ENCODE results near the gene CNMD.
A peak's percentile ranks its signal among the peaks of the same experiment; 100 is the strongest.
"Not testable (repeated sequence)": the region's sequence is repeated elsewhere in the genome, so short reads cannot be mapped to it uniquely, and the experiment has no call there.

CNMD gene

GRCh38 chr13:52744842-52745375 lies 5.3 kb upstream of the CNMD start:
- DNase-seq (ENCODE audit: low read depth) = no peak

GRCh38 chr13:52743988-52744387 lies 4.4 kb upstream of the CNMD start:
- no peak for DNase-seq (ENCODE audit: low read depth)

GRCh38 chr13:52743569-52743968 lies 3.9 kb upstream of the CNMD start:
- no peak for DNase-seq (ENCODE audit: low read depth)

GRCh38 chr13:52738719-52739467 lies 727 bp downstream of the CNMD start:
- DNase-seq (ENCODE audit: low read depth) = no peak

GRCh38 chr13:52737965-52738364 lies 1.7 kb downstream of the CNMD start:
- DNase-seq (ENCODE audit: low read depth) = no peak

GRCh38 chr13:52737451-52737850 lies 2.2 kb downstream of the CNMD start:
- no peak for DNase-seq (ENCODE audit: low read depth)

GRCh38 chr13:52736891-52737290 lies 2.7 kb downstream of the CNMD start:
- no peak for DNase-seq (ENCODE audit: low read depth)

- DNase-seq (ENCODE audit: low read depth) = no peak
These were observed 5.5 kb downstream of the CNMD start for GRCh38 chr13:52734075-52734623.

GRCh38 chr13:52726258-52726657 lies 13.4 kb downstream of the CNMD start:
- no peak for DNase-seq (ENCODE audit: low read depth)

- DNase-seq (ENCODE audit: low read depth) = no peak
These were observed 14.3 kb downstream of the CNMD start for GRCh38 chr13:52725302-52725701.

- no peak for DNase-seq (ENCODE audit: low read depth)
These were observed 16.4 kb downstream of the CNMD start for GRCh38 chr13:52723181-52723580.

- DNase-seq (ENCODE audit: low read depth) = not testable (repeated sequence)
These were observed 18.3 kb downstream of the CNMD start for GRCh38 chr13:52721356-52721755.

- not testable (repeated sequence) for DNase-seq (ENCODE audit: low read depth)
These were observed 18.7 kb downstream of the CNMD start for GRCh38 chr13:52720904-52721303.

GRCh38 chr13:52713894-52714293 lies 25.7 kb downstream of the CNMD start:
- no peak for DNase-seq (ENCODE audit: low read depth)

GRCh38 chr13:52712385-52712784 lies 27.2 kb downstream of the CNMD start:
- no peak for DNase-seq (ENCODE audit: low read depth)

GRCh38 chr13:52711286-52711685 lies 28.3 kb downstream of the CNMD start:
- DNase-seq (ENCODE audit: low read depth) = no peak

GRCh38 chr13:52708266-52708665 lies 31.4 kb downstream of the CNMD start:
- DNase-seq (ENCODE audit: low read depth) = not testable (repeated sequence)

GRCh38 chr13:52707375-52707774 lies 32.2 kb downstream of the CNMD start:
- no peak for DNase-seq (ENCODE audit: low read depth)

- no peak for DNase-seq (ENCODE audit: low read depth)
These were observed 33.5 kb downstream of the CNMD start for GRCh38 chr13:52706081-52706480.

- DNase-seq (ENCODE audit: low read depth) = no peak
These were observed 36.1 kb downstream of the CNMD start for GRCh38 chr13:52703482-52703881.

GRCh38 chr13:52701728-52702465 lies 37.7 kb downstream of the CNMD start:
- no peak for DNase-seq (ENCODE audit: low read depth)

- no peak for DNase-seq (ENCODE audit: low read depth)
These were observed 43.1 kb downstream of the CNMD start for GRCh38 chr13:52696566-52696965.

- peak; percentile 35 for DNase-seq (ENCODE audit: low read depth)
These were observed 43.8 kb downstream of the CNMD start for GRCh38 chr13:52695856-52696255.

Measured in stromal cell of bone marrow (primary cell).